DND-41 (cell line): ENCODE results near the gene EIF4H.

ENCODE experiments used
- ATAC-seq: fragments of 200-7000 bp; cut with Tn5 transposase; 3 replicates; pipeline ENCODE4 v1.9.1; 2021; ENCODE audit warnings: low read depth; ENCODE audit not compliant: insufficient read depth
- DNase-seq: peaks from one replicate; pipeline ENCODE4 v3.0.0-alpha.2; 2020
- H2AFZ ChIP-seq: 2 replicates; pipeline ENCODE4 v1.6.0; 2012; ENCODE audit warnings: low read depth, low read length
- H3K27ac ChIP-seq: 2 replicates; pipeline ENCODE4 v1.5.1; 2012; ENCODE audit warnings: low read length, inconsistent platforms
- H3K27me3 ChIP-seq: fragments of 200-600 bp; sonication (generic); 2 replicates; pipeline ENCODE4 v1.6.0; 2012; ENCODE audit warnings: low read length, mild to moderate bottlenecking, inconsistent platforms; ENCODE audit not compliant: insufficient read depth, poor library complexity
- H3K36me3 ChIP-seq: 2 replicates; pipeline ENCODE4 v1.5.1; 2012; ENCODE audit warnings: low read length, inconsistent platforms; ENCODE audit not compliant: insufficient read depth
- H3K4me1 ChIP-seq: 2 replicates; pipeline ENCODE4 v1.5.1; 2012; ENCODE audit warnings: mild to moderate bottlenecking, low read length; ENCODE audit not compliant: insufficient read depth
- H3K4me2 ChIP-seq: 2 replicates; pipeline ENCODE4 v1.6.0; 2012; ENCODE audit warnings: mild to moderate bottlenecking, moderate library complexity, low read length, inconsistent platforms; ENCODE audit not compliant: insufficient read depth
- H3K4me3 ChIP-seq, 2 experiments: fragments of 200-600 bp in 1 of 2; shearing (Covaris generic) in 1 of 2; 2 replicates each; pipeline ENCODE4 v1.5.1; 2012 to 2016; ENCODE audit warnings: inconsistent platforms in 2 of 2, low read length in 2 of 2, mild to moderate bottlenecking in 2 of 2, low read depth in 1 of 2, moderate library complexity in 1 of 2
- H3K79me2 ChIP-seq: 2 replicates; pipeline ENCODE4 v1.6.0; 2012; ENCODE audit warnings: low read length, inconsistent platforms; ENCODE audit not compliant: insufficient read depth
- H3K9ac ChIP-seq: 2 replicates; pipeline ENCODE4 v1.6.0; 2012; ENCODE audit warnings: low read depth, mild to moderate bottlenecking, inconsistent platforms, low read length, moderate library complexity
- H3K9me3 ChIP-seq: 2 replicates; pipeline ENCODE4 v1.5.1; 2012; ENCODE audit warnings: low read length, moderate library complexity, mild to moderate bottlenecking, inconsistent platforms; ENCODE audit not compliant: insufficient read depth, severe bottlenecking
- H4K20me1 ChIP-seq: 2 replicates; pipeline ENCODE4 v1.6.0; 2012; ENCODE audit warnings: low read length; ENCODE audit not compliant: insufficient read depth
- CTCF ChIP-seq: IDR thresholded peaks from 2 replicates; pipeline ENCODE4 v1.5.1; 2012; ENCODE audit warnings: borderline replicate concordance, low read length, moderate library complexity, mild to moderate bottlenecking; ENCODE audit not compliant: poor library complexity, severe bottlenecking; ENCODE audit errors: extremely low read depth
- EZH2 ChIP-seq: IDR thresholded peaks from 3 replicates; pipeline ENCODE4 v1.6.1; 2012; ENCODE audit warnings: borderline replicate concordance, low read depth, mild to moderate bottlenecking, moderate library complexity, low read length, inconsistent platforms; ENCODE audit not compliant: severe bottlenecking

EIF4H gene

DNA sequence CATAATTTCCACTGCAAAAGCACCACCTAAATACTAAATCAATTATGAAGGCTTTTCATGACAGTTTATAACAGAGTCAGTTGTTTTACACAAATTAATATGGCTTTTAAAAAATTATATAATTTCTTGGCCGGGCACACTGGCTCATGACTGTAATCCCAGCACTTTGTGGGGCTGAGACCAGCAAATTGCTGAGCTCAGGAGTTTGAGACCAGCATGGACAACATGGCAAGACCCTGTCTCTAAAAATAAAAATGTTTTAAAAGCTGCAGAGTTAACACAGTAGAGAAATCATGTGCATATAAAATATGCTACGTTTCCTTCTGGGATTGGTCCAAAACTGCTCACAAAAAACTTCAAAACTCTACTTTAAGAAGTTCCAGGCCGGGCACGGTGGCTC, 43.6 kb upstream of the EIF4H start:
- H3K4me2 ChIP-seq = no peak overlapping the region
- H4K20me1 ChIP-seq = no peaks in the 10 kb centered on the region
- no peaks in the 10 kb centered on the region for H3K27me3 ChIP-seq
- H3K4me1 ChIP-seq = peaks cover 12% of the 10 kb centered on the region
- H3K4me3 ChIP-seq = no peak overlapping the region
- H3K27ac ChIP-seq = no peak overlapping the region
- no peak overlapping the region for H3K9ac ChIP-seq
- TF ChIP-seq EZH2 (no peak), CTCF (no peak)
- H3K79me2 ChIP-seq = no peaks in the 10 kb centered on the region
- H3K9me3 ChIP-seq = no peaks in the 10 kb centered on the region
- no peaks in the 10 kb centered on the region for H3K36me3 ChIP-seq
- ATAC-seq (no peak), DNase-seq (no peak)
- no peak overlapping the region for H2AFZ ChIP-seq

DNA sequence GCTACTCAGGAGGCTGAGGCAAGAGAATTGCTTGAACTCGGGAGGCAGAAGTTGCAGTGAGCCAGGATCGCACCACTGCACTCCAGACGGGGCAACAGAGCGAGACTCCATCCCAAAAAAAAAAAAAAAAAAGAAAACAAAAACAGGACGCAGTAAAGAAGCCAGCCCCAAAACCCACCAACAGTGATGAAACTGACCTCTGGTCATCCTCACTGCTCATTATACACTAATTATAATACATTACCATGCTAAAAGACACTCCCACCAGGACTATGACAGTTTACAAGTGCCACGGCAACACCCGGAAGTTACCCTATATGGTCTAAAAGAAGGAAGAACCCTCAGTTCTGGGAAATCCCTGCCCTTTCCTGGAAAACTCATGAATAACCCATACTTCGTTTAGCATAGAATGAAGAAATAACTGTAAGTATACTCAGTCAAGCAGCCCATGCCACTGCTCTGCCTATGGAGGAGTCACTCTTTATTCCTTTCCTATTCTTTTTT, 40.0 kb upstream of the EIF4H start:
- Histone ChIP-seq H3K4me2 (no peak overlapping the region), H3K27ac (no peak overlapping the region), H3K9ac (no peak overlapping the region), H3K36me3 (no peaks in the 10 kb centered on the region), H2AFZ (peak overlapping the region; percentile 8; the same call in 1 of the 2 replicates), H3K4me3 (no peak overlapping the region), H4K20me1 (no peaks in the 10 kb centered on the region), H3K4me1 (peaks cover 12% of the 10 kb centered on the region), H3K9me3 (no peaks in the 10 kb centered on the region), H3K79me2 (no peaks in the 10 kb centered on the region), H3K27me3 (no peaks in the 10 kb centered on the region)
- no peak for TF ChIP-seq CTCF
- TF ChIP-seq EZH2 = no peak
- peak; percentile 61 for DNase-seq
- ATAC-seq = peak; percentile 89

- no peak overlapping the region for H3K4me3 ChIP-seq
- no peak overlapping the region for H3K9ac ChIP-seq
- H4K20me1 ChIP-seq = no peaks in the 10 kb centered on the region
- H3K27ac ChIP-seq = no peak overlapping the region
- TF ChIP-seq CTCF (no peak), EZH2 (no peak)
- H3K9me3 ChIP-seq = no peaks in the 10 kb centered on the region
- no peak overlapping the region for H2AFZ ChIP-seq
- ATAC-seq (no peak), DNase-seq (no peak)
- peaks cover 12% of the 10 kb centered on the region for H3K4me1 ChIP-seq
- no peak overlapping the region for H3K4me2 ChIP-seq
- no peaks in the 10 kb centered on the region for H3K79me2 ChIP-seq
- no peaks in the 10 kb centered on the region for H3K36me3 ChIP-seq
- H3K27me3 ChIP-seq = no peaks in the 10 kb centered on the region
Measured at GRCh38 chr7:74138334-74138867, 35.8 kb upstream of the EIF4H start.
